NCI-H69 (cell line): ENCODE data around the gene MYO1D.

ENCODE experiments used
- DNase-seq: peaks from one replicate; lab custom pipeline; 2025; lab: John Stamatoyannopoulos, UW

MYO1D gene

GRCh38 chr17:32625971-32626370 lies 251.0 kb downstream of the MYO1D start:
- peak; percentile 97 for DNase-seq

GRCh38 chr17:32623196-32623595 lies 253.7 kb downstream of the MYO1D start:
- DNase-seq: peak; percentile 11

- DNase-seq: no peak
Observed at GRCh38 chr17:32622540-32622939, 254.4 kb downstream of the MYO1D start.

- peak; percentile 58 for DNase-seq
Observed at GRCh38 chr17:32621612-32622312, 255.2 kb downstream of the MYO1D start.

- no peak for DNase-seq
Observed at GRCh38 chr17:32615326-32615725, 261.6 kb downstream of the MYO1D start.

GRCh38 chr17:32610943-32611342 lies 266.0 kb downstream of the MYO1D start:
- DNase-seq: peak; percentile 32

- DNase-seq: peak; percentile 91
Observed at GRCh38 chr17:32609884-32610650, 266.9 kb downstream of the MYO1D start.

GRCh38 chr17:32609085-32609484 lies 267.8 kb downstream of the MYO1D start:
- peak; percentile 80 for DNase-seq

GRCh38 chr17:32608267-32608666 lies 268.7 kb downstream of the MYO1D start:
- DNase-seq: no peak

- no peak for DNase-seq
Observed at GRCh38 chr17:32604966-32605365, 272.0 kb downstream of the MYO1D start.

- no peak for DNase-seq
Observed at GRCh38 chr17:32602396-32602795, 274.5 kb downstream of the MYO1D start.

- DNase-seq: no peak
Observed at GRCh38 chr17:32601866-32602265, 275.1 kb downstream of the MYO1D start.

- peak; percentile 90 for DNase-seq
Observed at GRCh38 chr17:32596628-32597027, 280.3 kb downstream of the MYO1D start.

GRCh38 chr17:32596206-32596605 lies 280.7 kb downstream of the MYO1D start:
- peak; percentile 31 for DNase-seq

- DNase-seq: peak; percentile 20
Observed at GRCh38 chr17:32593003-32593402, 283.9 kb downstream of the MYO1D start.

- no peak for DNase-seq
Observed at GRCh38 chr17:32591405-32591804, 285.5 kb downstream of the MYO1D start.

- DNase-seq: peak; percentile 78
Observed at GRCh38 chr17:32590974-32591373, 285.9 kb downstream of the MYO1D start.

- DNase-seq: peak; percentile 47
Observed at GRCh38 chr17:32588982-32589381, 287.9 kb downstream of the MYO1D start.

- DNase-seq: no peak
Observed at GRCh38 chr17:32588135-32588534, 288.8 kb downstream of the MYO1D start.

GRCh38 chr17:32586666-32587065 lies 290.3 kb downstream of the MYO1D start:
- no peak for DNase-seq

GRCh38 chr17:32584792-32585191 lies 292.1 kb downstream of the MYO1D start:
- DNase-seq: no peak

GRCh38 chr17:32583053-32583452 lies 293.9 kb downstream of the MYO1D start:
- DNase-seq: no peak

GRCh38 chr17:32575852-32576251 lies 301.1 kb downstream of the MYO1D start:
- DNase-seq: no peak

- DNase-seq: no peak
Observed at GRCh38 chr17:32570081-32570396, 306.9 kb downstream of the MYO1D start.
